PC-9 (cell line): ENCODE measurements around the gene GPR137B.

Experiments used
- EZH2 ChIP-seq: fragments of 200-600 bp; sonication (generic); IDR thresholded peaks from 2 replicates; pipeline ENCODE4 v1.8.0; 2017; ENCODE audit warnings: antibody characterized with exemption, low read depth
- TF ChIP-seq, protein P1 (sequence below): fragments of 200-600 bp; sonication (generic); conservative IDR thresholded peaks from 2 replicates; pipeline ENCODE4 v1.6.1; 2017; ENCODE audit warnings: mixed run types, antibody characterized with exemption, mild to moderate bottlenecking, moderate library complexity

DNA sequence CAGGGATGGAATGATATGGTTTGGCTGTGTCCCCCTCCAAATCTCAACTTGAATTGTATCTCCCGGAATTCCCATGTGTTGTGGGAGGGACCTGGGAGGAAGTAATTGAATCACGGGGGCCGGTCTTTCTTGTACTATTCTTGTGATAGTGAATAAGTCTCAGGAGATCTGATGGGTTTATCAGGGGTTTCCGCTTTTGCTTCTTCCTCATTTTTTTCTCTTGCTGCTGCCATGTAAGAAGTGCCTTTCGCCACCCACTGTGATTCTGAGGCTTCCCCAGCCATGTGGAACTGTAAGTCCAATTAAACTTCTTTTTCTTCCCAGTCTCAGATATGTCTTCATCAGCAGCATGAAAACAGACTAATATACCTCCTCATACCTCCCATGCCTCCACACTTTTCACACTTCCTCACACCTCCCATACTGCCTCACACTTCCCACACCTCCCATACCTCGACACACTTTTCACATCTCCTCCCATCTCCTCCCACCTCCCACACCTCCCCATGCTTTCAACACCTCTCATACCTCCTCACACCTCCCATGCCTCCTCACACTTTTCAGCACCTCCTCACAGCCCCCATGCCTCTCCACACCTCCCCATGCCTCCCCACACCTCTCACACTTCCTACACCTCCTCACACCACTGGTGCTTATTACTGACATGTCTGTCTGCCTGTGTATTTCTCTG lies 21.3 kb downstream of the GPR137B start:
- no peak for TF ChIP-seq EZH2
- TF ChIP-seq, protein P1, sequence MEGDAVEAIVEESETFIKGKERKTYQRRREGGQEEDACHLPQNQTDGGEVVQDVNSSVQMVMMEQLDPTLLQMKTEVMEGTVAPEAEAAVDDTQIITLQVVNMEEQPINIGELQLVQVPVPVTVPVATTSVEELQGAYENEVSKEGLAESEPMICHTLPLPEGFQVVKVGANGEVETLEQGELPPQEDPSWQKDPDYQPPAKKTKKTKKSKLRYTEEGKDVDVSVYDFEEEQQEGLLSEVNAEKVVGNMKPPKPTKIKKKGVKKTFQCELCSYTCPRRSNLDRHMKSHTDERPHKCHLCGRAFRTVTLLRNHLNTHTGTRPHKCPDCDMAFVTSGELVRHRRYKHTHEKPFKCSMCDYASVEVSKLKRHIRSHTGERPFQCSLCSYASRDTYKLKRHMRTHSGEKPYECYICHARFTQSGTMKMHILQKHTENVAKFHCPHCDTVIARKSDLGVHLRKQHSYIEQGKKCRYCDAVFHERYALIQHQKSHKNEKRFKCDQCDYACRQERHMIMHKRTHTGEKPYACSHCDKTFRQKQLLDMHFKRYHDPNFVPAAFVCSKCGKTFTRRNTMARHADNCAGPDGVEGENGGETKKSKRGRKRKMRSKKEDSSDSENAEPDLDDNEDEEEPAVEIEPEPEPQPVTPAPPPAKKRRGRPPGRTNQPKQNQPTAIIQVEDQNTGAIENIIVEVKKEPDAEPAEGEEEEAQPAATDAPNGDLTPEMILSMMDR: no peak
